Adrenal gland (tissue), 12 donors: ENCODE measurements around the gene CAMTA1. TPM values are rescaled to one million over a fixed set of nuclear protein-coding genes. Genes with fewer than 3 reads are reported as not detected.

Experiments
- DNase-seq, 7 donors: peaks; one replicate each; pipeline ENCODE4 v3.0.0-alpha.2; 2019 to 2020
- H3K27ac ChIP-seq, 5 donors: fragments of 200-600 bp; sonication (generic) in 4 of 5; 1 replicate in 3 of 5; 2 replicates in 2 of 5; pipeline versions ENCODE4 v1.5.1 to v1.8.0; 2016 to 2020; ENCODE audit warnings: mild to moderate bottlenecking in 1 of 5
- H3K27me3 ChIP-seq: fragments of 200-600 bp; 2 replicates; pipeline ENCODE4 v1.8.0; 2021
- H3K36me3 ChIP-seq, 2 donors: fragments of 200-600 bp; replicated peaks in 1 of 2; 1 replicate in 1 of 2; 2 replicates in 1 of 2; pipeline versions ENCODE4 v1.5.1 to v1.8.0; 2018 to 2022
- H3K4me1 ChIP-seq, 2 donors: fragments of 200-600 bp; replicated peaks in 1 of 2; 1 replicate in 1 of 2; 2 replicates in 1 of 2; pipeline versions ENCODE4 v1.5.1 to v1.8.0; 2018 to 2021
- H3K4me3 ChIP-seq, 4 donors: fragments of 200-600 bp; sonication (generic) in 3 of 4; one replicate each; pipeline ENCODE4 v1.5.1; 2016 to 2018
- H3K9me3 ChIP-seq, 3 donors: fragments of 200-600 bp; sonication (generic) in 1 of 3; replicated peaks in 1 of 3; 1 replicate in 2 of 3; 2 replicates in 1 of 3; pipeline versions ENCODE4 v1.5.1 to v1.8.0; 2016 to 2021
- POLR2A ChIP-seq, 2 donors: fragments of 450-650 bp; IDR thresholded peaks; one replicate each; pipeline ENCODE4 v1.6.1; 2017; ENCODE audit warnings: antibody characterized with exemption in 2 of 2, mild to moderate bottlenecking in 2 of 2, moderate library complexity in 1 of 2
- WGBS, 4 donors: extraction: QIAGEN DNeasy Blood & Tissue Kit in 2 of 4; methylation state at CpG; one replicate each; pipeline versions ENCODE4 v1.1.5 to v1.1.7; 2013 to 2017; 5-methylcytosine and 5-hydroxymethylcytosine counted together
- intact Hi-C, 2 donors: fragments of 100-400 bp; cut with DNase I; formaldehyde crosslinking; loops; one replicate each; pipeline versions ENCODE4 v1.14.1 to v1.15.0; 2022 to 2023
- polyA plus RNA-seq, 3 donors: library from polyadenylated mRNA; stranded (reverse); fragments of 200-250 nt in 2 of 3; fragments of 350-450 nt in 1 of 3; fragmentation: Illumina TruSeq in 1 of 3; extraction: RNeasy Lipid Tissue Mini Kit (QIAGEN cat#74804) in 1 of 3; gene quantifications; one replicate each; pipeline ENCODE4 v1.2.3, GENCODE V29; 2013 to 2014
- total RNA-seq, 9 donors: library from RNA; depleted of rRNA in 4 of 9; stranded (reverse); fragments of >200 nt in 4 of 9; fragments of 120-200 nt in 1 of 9; fragmentation: NEBNext Ultra II Directional in 1 of 9; extraction: Animal tissue kit (Norgen Biotek cat#: 25700) in 1 of 9; gene quantifications; one replicate each; pipeline versions ENCODE4 v1.1.0 to v1.2.4, GENCODE V29; 2013 to 2023
- TF ChIP-seq, protein P1 (sequence below), 6 experiments: fragments of 450-650 bp in 4 of 6; fragments of 200-600 bp in 2 of 6; sonication (generic) in 1 of 6; IDR thresholded peaks; 1 replicate in 5 of 6; 2 replicates in 1 of 6; pipeline versions ENCODE4 v1.5.1 to v1.8.0; 2016 to 2021; ENCODE audit warnings: antibody characterized with exemption in 6 of 6, mild to moderate bottlenecking in 2 of 6, moderate library complexity in 1 of 6
- donor health status: healthy with polysubstance abuse.
- donor health status: Bipolar disorder and iron deficiency.
- donor health status: DM: yes; HTN: yes; CAD: no.
- donor health status: DM: no; HTN: no; CAD: no.
- donor health status: DM: no; HTN: no; CAD: no.
- donor health status: DM: yes; HTN: yes; CAD: no.

CAMTA1 gene
- total and polyA plus RNA-seq, 12 donors: 62.9 to 141 (median 96.9) TPM

DNA sequence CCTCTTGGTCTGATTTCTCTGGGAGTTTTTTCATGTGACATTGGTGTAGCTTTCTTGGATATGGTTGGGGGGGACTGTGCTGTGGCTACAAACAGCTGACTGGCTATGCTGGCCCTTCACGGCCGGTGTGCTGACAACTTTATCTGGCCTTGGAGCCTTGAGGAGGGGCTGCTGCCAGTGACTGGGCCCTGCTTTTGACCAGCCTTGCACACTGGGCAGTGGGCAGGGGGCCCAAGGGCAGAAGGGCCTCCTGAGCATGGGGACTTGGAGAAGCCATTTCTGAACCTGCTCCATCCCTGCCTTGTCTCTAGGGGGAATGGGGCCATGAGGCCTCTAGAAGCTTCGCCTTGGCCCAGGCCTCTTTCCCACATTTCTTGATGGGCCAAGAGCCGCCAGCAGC is 139.6 kb downstream of the CAMTA1 start:
- TF ChIP-seq, protein P1, sequence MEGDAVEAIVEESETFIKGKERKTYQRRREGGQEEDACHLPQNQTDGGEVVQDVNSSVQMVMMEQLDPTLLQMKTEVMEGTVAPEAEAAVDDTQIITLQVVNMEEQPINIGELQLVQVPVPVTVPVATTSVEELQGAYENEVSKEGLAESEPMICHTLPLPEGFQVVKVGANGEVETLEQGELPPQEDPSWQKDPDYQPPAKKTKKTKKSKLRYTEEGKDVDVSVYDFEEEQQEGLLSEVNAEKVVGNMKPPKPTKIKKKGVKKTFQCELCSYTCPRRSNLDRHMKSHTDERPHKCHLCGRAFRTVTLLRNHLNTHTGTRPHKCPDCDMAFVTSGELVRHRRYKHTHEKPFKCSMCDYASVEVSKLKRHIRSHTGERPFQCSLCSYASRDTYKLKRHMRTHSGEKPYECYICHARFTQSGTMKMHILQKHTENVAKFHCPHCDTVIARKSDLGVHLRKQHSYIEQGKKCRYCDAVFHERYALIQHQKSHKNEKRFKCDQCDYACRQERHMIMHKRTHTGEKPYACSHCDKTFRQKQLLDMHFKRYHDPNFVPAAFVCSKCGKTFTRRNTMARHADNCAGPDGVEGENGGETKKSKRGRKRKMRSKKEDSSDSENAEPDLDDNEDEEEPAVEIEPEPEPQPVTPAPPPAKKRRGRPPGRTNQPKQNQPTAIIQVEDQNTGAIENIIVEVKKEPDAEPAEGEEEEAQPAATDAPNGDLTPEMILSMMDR (IDR thresholded peaks at IDR 0.05): no peak
- no peak for TF ChIP-seq POLR2A (IDR thresholded peaks at IDR 0.05)
- no peak overlapping the region for H3K27ac ChIP-seq
- WGBS, 4 donors: 60 to 100% (median 66%) methylated on average over 1 to 4 of the region's 4 CpGs
- DNase-seq: no peak
- H3K9me3 ChIP-seq: no peaks in the 10 kb centered on the region
- H3K4me1 ChIP-seq: peaks cover 0 to 7% of the 10 kb centered on the region in 2 donors
- H3K36me3 ChIP-seq: no peaks in the 10 kb centered on the region
- H3K27me3 ChIP-seq: no peaks in the 10 kb centered on the region
- intact Hi-C loops: no loop called here
- no peak overlapping the region for H3K4me3 ChIP-seq

DNA sequence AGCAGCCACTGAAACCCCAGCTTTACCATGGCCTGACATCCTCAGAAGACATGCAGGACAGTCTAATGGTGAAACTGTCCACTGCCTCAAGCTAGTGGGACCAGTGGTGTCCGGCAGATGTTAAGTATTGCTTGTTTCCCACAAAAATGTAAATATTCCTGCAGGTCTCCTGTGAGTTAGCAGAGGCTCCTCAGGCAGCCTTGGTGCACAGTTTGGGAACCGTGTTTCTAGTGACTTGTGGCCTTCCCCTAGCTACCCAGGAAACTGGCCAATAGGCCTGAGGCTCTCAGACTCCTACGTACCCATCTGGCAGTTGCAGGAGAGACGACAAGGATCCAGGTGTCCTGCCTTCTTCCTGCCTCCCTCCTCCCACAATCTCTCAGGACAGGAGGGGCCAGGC is 142.4 kb downstream of the CAMTA1 start:
- no peaks in the 10 kb centered on the region for H3K9me3 ChIP-seq
- TF ChIP-seq, protein P1 (IDR thresholded peaks at IDR 0.05): no peak
- TF ChIP-seq POLR2A (IDR thresholded peaks at IDR 0.05): no peak
- no peak overlapping the region for H3K27ac ChIP-seq
- H3K4me3 ChIP-seq: no peak overlapping the region
- intact Hi-C loops: no loop called here
- peaks cover 0 to 4% of the 10 kb centered on the region in 2 donors for H3K4me1 ChIP-seq
- WGBS, 4 donors: 71 to 77% (median 72%) methylated on average over 3 to 4 of the region's 4 CpGs
- H3K36me3 ChIP-seq: no peaks in the 10 kb centered on the region
- no peaks in the 10 kb centered on the region for H3K27me3 ChIP-seq
- no peak for DNase-seq

DNA sequence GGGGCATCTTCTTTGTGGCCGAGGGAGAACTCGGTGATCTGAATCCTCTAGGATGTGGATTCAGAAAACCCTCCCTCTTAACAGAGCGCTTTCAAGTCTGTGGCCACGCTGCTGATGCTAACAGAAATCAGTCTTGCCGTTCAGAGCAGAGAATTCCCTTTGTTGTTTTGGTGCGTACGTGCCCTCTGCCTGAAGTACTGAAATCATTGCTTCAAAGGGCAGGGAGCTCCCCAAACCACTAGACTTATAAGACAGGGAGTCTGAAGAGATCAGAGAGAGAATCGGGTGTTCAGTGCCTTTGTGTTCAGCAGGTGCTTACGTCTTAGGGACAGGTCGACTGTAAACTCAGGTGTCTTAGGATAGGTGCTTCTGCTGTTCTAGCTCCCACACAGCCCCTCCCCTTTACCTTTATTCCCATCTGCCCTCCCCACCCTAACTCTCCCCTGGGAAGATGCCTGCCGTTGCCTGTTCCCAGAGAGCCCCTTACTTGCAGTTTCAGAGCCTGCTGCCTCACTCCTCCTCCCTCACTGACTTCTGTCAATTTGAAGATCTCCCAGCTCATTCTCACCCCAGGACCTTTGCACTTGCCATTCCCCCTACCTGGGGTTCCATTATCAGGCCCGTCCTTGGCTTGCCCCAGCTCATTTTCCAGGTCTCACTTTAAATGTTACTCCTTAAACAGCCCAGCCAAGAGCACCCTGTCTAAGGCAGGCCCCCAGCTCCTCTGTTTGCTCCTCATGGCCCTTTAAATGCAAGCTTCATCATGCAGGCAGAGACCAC is 143.0 kb downstream of the CAMTA1 start:
- intact Hi-C loops: no loop called here
- TF ChIP-seq, protein P1 (IDR thresholded peaks at IDR 0.05): no peak
- Histone ChIP-seq H3K27ac (no peak overlapping the region), H3K4me1 (no peaks in the 10 kb centered on the region), H3K36me3 (no peaks in the 10 kb centered on the region), H3K27me3 (no peaks in the 10 kb centered on the region), H3K4me3 (no peak overlapping the region), H3K9me3 (no peaks in the 10 kb centered on the region)
- 87 to 88% (median 87%) methylated on average over 12 of the region's 12 CpGs for WGBS, 4 donors
- no peak for DNase-seq

DNA sequence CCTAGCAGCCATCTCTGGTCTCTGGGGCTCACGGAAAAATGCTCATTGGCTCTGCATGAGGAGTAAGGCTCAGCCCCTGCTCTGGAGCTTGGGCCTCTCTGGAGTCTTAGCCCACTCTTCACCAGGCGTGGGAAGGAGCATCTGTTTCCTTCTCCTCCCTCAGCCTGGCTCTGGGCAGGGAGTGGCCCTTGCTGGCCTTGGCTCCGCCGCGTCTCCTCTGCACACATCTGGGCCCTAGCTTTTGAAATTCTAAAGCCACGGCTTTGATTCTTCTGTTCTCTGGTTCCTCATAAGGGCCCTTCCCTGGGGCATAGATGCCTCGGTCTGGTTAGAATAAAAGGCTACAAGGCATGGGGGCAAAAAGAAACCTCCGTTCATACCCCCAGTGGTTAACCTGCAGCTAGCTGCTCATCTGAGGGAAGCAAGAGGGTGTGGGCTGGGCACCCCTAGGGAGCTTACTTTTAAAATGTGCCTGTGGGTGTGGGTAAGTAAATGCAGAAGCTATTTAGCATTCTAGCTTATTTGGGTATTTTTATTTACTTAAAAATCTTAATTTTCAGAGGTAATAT is 145.6 kb downstream of the CAMTA1 start:
- Histone ChIP-seq H3K27me3 (no peaks in the 10 kb centered on the region), H3K27ac (no peak overlapping the region), H3K36me3 (no peaks in the 10 kb centered on the region), H3K9me3 (no peaks in the 10 kb centered on the region), H3K4me3 (no peak overlapping the region), H3K4me1 (no peaks in the 10 kb centered on the region)
- TF ChIP-seq, protein P1 (IDR thresholded peaks at IDR 0.05): no peak
- no peak for TF ChIP-seq POLR2A (IDR thresholded peaks at IDR 0.05)
- WGBS, 4 donors: 72 to 84% (median 83%) methylated on average over 7 to 8 of the region's 8 CpGs
- no peak for DNase-seq
- intact Hi-C loops: no loop called here
